Liver (tissue), 9 donors: Measurements from ENCODE around the gene PTPN20. TPM values are rescaled to one million over a fixed set of nuclear protein-coding genes. Genes with fewer than 3 reads are reported as not detected.

ENCODE experiments used
- DNase-seq: peaks from one replicate; pipeline ENCODE4 v3.0.0-alpha.2; 2017; ENCODE audit warnings: low spot score
- H3K27ac ChIP-seq, 2 donors: one replicate each; pipeline ENCODE4 v1.7.0; 2013; ENCODE audit warnings: inconsistent platforms in 2 of 2, low read length in 2 of 2, control low read depth in 1 of 2, low read depth in 1 of 2, mild to moderate bottlenecking in 1 of 2
- H3K27me3 ChIP-seq, 4 donors: one replicate each; pipeline versions ENCODE4 v1.6.1 to v1.7.0; 2013; ENCODE audit warnings: low read length in 3 of 4, inconsistent platforms in 1 of 4, mild to moderate bottlenecking in 1 of 4, moderate library complexity in 1 of 4; ENCODE audit not compliant: control insufficient read depth in 4 of 4, insufficient read depth in 4 of 4
- H3K36me3 ChIP-seq, 4 donors: one replicate each; pipeline versions ENCODE4 v1.6.1 to v1.7.0; 2013; ENCODE audit warnings: low read length in 3 of 4, mild to moderate bottlenecking in 3 of 4, low read depth in 1 of 4, moderate library complexity in 1 of 4; ENCODE audit not compliant: control insufficient read depth in 4 of 4, insufficient read depth in 3 of 4
- H3K4me1 ChIP-seq, 4 donors: one replicate each; pipeline versions ENCODE4 v1.6.1 to v1.7.0; 2013; ENCODE audit warnings: low read length in 3 of 4, mild to moderate bottlenecking in 3 of 4, moderate library complexity in 1 of 4; ENCODE audit not compliant: control insufficient read depth in 4 of 4, insufficient read depth in 4 of 4
- H3K4me3 ChIP-seq, 3 donors: one replicate each; pipeline versions ENCODE4 v1.6.1 to v1.7.0; 2013; ENCODE audit warnings: low read length in 3 of 3, control low read depth in 1 of 3, low read depth in 1 of 3, mild to moderate bottlenecking in 1 of 3
- H3K9ac ChIP-seq, 2 donors: one replicate each; pipeline ENCODE4 v1.7.0; 2013; ENCODE audit warnings: low read length in 2 of 2, mild to moderate bottlenecking in 2 of 2, moderate library complexity in 2 of 2, control low read depth in 1 of 2, low read depth in 1 of 2
- H3K9me3 ChIP-seq, 4 donors: one replicate each; pipeline versions ENCODE4 v1.6.1 to v1.7.0; 2013; ENCODE audit warnings: low read length in 3 of 4; ENCODE audit not compliant: control insufficient read depth in 4 of 4
- EGR1 ChIP-seq, 2 donors: IDR thresholded peaks; 2 replicates each; pipeline ENCODE4 v1.6.1; 2016 to 2018; ENCODE audit warnings: antibody characterized with exemption in 2 of 2, low read depth in 2 of 2
- FOXA1 ChIP-seq: IDR thresholded peaks from 2 replicates; pipeline ENCODE4 v1.6.1; 2016; ENCODE audit warnings: antibody characterized with exemption
- FOXA2 ChIP-seq: IDR thresholded peaks from 2 replicates; pipeline ENCODE4 v1.6.1; 2016; ENCODE audit warnings: antibody characterized with exemption
- GABPA ChIP-seq, 2 donors: IDR thresholded peaks in 1 of 2; conservative IDR thresholded peaks in 1 of 2; 2 replicates each; pipeline ENCODE4 v1.6.1; 2016; ENCODE audit warnings: antibody characterized with exemption in 2 of 2, mild to moderate bottlenecking in 1 of 2, moderate library complexity in 1 of 2
- HNF4A ChIP-seq, 2 donors: conservative IDR thresholded peaks; 2 replicates each; pipeline ENCODE4 v1.6.1; 2016; ENCODE audit warnings: antibody characterized with exemption in 2 of 2, mild to moderate bottlenecking in 2 of 2
- HNF4G ChIP-seq: IDR thresholded peaks from 2 replicates; pipeline ENCODE4 v1.6.1; 2016; ENCODE audit warnings: antibody characterized with exemption
- JUND ChIP-seq, 2 donors: IDR thresholded peaks; 2 replicates each; pipeline ENCODE4 v1.6.1; 2016; ENCODE audit warnings: antibody characterized with exemption in 2 of 2
- NR2F2 ChIP-seq: IDR thresholded peaks from 2 replicates; pipeline ENCODE4 v1.6.1; 2016; ENCODE audit warnings: antibody characterized with exemption
- RAD21 ChIP-seq, 2 donors: IDR thresholded peaks; 2 replicates each; pipeline ENCODE4 v1.6.1; 2016; ENCODE audit warnings: antibody characterized with exemption in 2 of 2, mild to moderate bottlenecking in 2 of 2
- RXRA ChIP-seq, 2 donors: IDR thresholded peaks; 2 replicates each; pipeline ENCODE4 v1.6.1; 2017 to 2018; ENCODE audit warnings: antibody characterized with exemption in 2 of 2, mild to moderate bottlenecking in 1 of 2
- SP1 ChIP-seq: IDR thresholded peaks from 2 replicates; pipeline ENCODE4 v1.6.1; 2018; ENCODE audit warnings: antibody characterized with exemption, mild to moderate bottlenecking
- TAF1 ChIP-seq: conservative IDR thresholded peaks from 2 replicates; pipeline ENCODE4 v1.6.1; 2016; ENCODE audit warnings: antibody characterized with exemption, mild to moderate bottlenecking
- YY1 ChIP-seq: IDR thresholded peaks from 2 replicates; pipeline ENCODE4 v1.6.1; 2016; ENCODE audit warnings: antibody characterized with exemption, mild to moderate bottlenecking
- WGBS: extraction: QIAGEN DNeasy Blood & Tissue Kit; methylation state at CpG from one replicate; pipeline ENCODE4 v1.1.7; 2013; 5-methylcytosine and 5-hydroxymethylcytosine counted together
- polyA plus RNA-seq, 2 donors: library from polyadenylated mRNA; stranded (reverse) in 1 of 2; unstranded in 1 of 2; fragments of 200-250 nt in 1 of 2; fragments of >200 nt in 1 of 2; fragmentation: Nextera tagmentation in 1 of 2; extraction: Ambion mirVana in 1 of 2; gene quantifications; one replicate each; pipeline versions ENCODE4 v1.2.1 to v1.2.3, GENCODE V29; 2013 to 2015
- total RNA-seq, 2 donors: library from RNA; depleted of rRNA; stranded (reverse); fragments of >200 nt; gene quantifications; one replicate each; pipeline ENCODE4 v1.2.3, GENCODE V29; 2014
- TF ChIP-seq, protein P1 (sequence below): IDR thresholded peaks from 2 replicates; pipeline ENCODE4 v1.6.1; 2016; ENCODE audit warnings: antibody characterized with exemption
- TF ChIP-seq, protein P2 (sequence below): IDR thresholded peaks from 2 replicates; pipeline ENCODE4 v1.6.1; 2016; ENCODE audit warnings: antibody characterized with exemption
- TF ChIP-seq, protein P3 (sequence below): IDR thresholded peaks from 2 replicates; pipeline ENCODE4 v1.6.1; 2016; ENCODE audit warnings: antibody characterized with exemption
- TF ChIP-seq, protein P4 (sequence below): IDR thresholded peaks from 2 replicates; pipeline ENCODE4 v1.6.1; 2016; ENCODE audit warnings: antibody characterized with exemption, mild to moderate bottlenecking
- TF ChIP-seq, protein P5 (sequence below): fragments of 150-350 bp; IDR thresholded peaks from 2 replicates; pipeline ENCODE4 v1.5.1; 2017; ENCODE audit warnings: improper control_type of control experiment, low read depth, low read length; ENCODE audit not compliant: missing input control
- donor health status: healthy.
- donor health status: healthy.
- donor health status: healthy.
- donor health status: healthy.
- donor health status: healthy.

Gene PTPN20
- total and polyA plus RNA-seq, 4 donors: 0.28 to 1.4 (median 0.80) TPM

DNA sequence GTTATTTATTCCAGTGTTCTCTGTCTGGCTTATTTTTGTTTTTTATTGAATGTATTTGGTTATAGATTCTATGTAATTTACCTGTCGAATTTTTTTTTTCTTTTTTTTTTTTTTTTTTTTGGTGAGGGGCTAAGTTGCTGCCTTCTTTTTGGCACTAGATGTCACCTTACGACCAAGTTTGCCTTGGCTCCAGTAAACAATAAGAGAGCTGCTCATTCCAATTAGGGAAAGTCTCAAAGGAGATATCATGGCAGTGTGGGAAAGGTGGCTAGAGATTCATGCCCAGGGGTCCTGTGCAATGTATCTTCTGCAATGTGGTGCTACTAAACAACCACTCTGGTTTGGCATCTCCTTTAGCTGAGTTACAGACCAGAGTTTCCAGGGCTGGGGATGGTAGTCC is 84.0 kb downstream of the PTPN20 start (continued):
- TF ChIP-seq, protein P1, sequence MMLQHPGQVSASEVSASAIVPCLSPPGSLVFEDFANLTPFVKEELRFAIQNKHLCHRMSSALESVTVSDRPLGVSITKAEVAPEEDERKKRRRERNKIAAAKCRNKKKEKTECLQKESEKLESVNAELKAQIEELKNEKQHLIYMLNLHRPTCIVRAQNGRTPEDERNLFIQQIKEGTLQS: no peak

DNA sequence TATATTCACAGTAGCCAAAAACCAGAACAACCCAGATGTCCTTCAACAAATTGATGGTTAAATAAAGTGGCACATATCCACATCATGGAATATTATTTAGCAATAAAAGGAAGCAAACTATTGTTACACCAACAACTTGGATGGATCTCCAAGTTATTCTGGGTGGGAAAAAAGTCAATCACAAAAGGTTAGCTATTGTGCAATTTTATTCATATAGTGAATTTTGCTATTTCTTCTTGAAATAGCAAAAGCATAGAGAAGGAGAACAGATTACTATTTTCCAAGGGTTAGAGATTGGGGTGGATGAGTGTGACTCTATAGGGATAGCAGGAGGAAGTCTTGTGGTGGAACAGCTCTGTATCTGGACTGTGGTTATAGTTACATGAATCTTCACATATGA is 87.0 kb downstream of the PTPN20 start:
- Histone ChIP-seq H3K27ac (no peak overlapping the region), H3K36me3 (no peaks in the 10 kb centered on the region), H3K9ac (no peak overlapping the region), H3K4me1 (no peaks in the 10 kb centered on the region), H3K4me3 (no peak overlapping the region), H3K27me3 (peaks cover 0 to 3% (median 0%) of the 10 kb centered on the region in 4 donors), H3K9me3 (peaks cover 0 to 3% (median 0%) of the 10 kb centered on the region in 4 donors)
- TF ChIP-seq, protein P2, sequence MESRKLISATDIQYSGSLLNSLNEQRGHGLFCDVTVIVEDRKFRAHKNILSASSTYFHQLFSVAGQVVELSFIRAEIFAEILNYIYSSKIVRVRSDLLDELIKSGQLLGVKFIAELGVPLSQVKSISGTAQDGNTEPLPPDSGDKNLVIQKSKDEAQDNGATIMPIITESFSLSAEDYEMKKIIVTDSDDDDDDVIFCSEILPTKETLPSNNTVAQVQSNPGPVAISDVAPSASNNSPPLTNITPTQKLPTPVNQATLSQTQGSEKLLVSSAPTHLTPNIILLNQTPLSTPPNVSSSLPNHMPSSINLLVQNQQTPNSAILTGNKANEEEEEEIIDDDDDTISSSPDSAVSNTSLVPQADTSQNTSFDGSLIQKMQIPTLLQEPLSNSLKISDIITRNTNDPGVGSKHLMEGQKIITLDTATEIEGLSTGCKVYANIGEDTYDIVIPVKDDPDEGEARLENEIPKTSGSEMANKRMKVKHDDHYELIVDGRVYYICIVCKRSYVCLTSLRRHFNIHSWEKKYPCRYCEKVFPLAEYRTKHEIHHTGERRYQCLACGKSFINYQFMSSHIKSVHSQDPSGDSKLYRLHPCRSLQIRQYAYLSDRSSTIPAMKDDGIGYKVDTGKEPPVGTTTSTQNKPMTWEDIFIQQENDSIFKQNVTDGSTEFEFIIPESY: no peak
- TF ChIP-seq YY1: no peak
- TF ChIP-seq HNF4G: no peak
- TF ChIP-seq, protein P3, sequence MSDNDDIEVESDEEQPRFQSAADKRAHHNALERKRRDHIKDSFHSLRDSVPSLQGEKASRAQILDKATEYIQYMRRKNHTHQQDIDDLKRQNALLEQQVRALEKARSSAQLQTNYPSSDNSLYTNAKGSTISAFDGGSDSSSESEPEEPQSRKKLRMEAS: no peak
- no peak for TF ChIP-seq FOXA1
- TF ChIP-seq RXRA (IDR thresholded peaks at IDR 0.05): no peak
- TF ChIP-seq EGR1 (IDR thresholded peaks at IDR 0.05; ENCODE audit: low read depth in 2 of 2): no peak
- TF ChIP-seq RAD21 (IDR thresholded peaks at IDR 0.05): no peak
- TF ChIP-seq JUND (IDR thresholded peaks at IDR 0.05): no peak
- no peak for TF ChIP-seq HNF4A (conservative IDR thresholded peaks at IDR 0.05)
- no peak for TF ChIP-seq FOXA2
- no peak for TF ChIP-seq GABPA (IDR thresholded peaks at IDR 0.05 in 1 of 2, conservative IDR thresholded peaks at IDR 0.05 in 1 of 2)
- TF ChIP-seq TAF1: no peak
- TF ChIP-seq SP1: no peak
- TF ChIP-seq, protein P1: no peak
- no peak for DNase-seq

DNA sequence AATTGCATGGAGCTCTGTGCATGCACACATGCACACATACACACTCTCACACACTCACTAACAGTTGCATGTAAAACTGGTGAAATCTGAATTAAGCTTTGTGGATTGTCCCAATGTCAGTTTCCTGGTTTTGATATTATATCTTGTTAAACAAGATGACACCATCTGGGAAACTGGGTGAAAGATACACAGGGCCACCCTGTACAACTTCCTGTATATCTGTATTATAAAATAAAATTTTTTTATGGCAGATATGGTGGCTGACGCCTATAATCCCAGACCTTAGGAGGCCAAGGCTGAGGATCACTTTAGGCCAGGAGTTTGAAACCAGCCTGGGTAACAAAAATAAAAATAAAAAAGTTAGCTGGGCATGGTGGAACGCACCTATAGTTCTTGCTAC is 87.4 kb downstream of the PTPN20 start:
- 83% methylated on average over 2 of the region's 2 CpGs for WGBS
- Histone ChIP-seq H3K4me1 (no peaks in the 10 kb centered on the region), H3K9ac (no peak overlapping the region), H3K27me3 (peaks cover 0 to 3% (median 0%) of the 10 kb centered on the region in 4 donors), H3K36me3 (no peaks in the 10 kb centered on the region), H3K27ac (no peak overlapping the region), H3K9me3 (peaks cover 0 to 3% (median 0%) of the 10 kb centered on the region in 4 donors), H3K4me3 (no peak overlapping the region)
- no peak for DNase-seq
- TF ChIP-seq RXRA (IDR thresholded peaks at IDR 0.05) (no peak), HNF4A (conservative IDR thresholded peaks at IDR 0.05) (no peak), SP1 (no peak), JUND (IDR thresholded peaks at IDR 0.05) (no peak), FOXA1 (no peak), NR2F2 (no peak), HNF4G (no peak), RAD21 (IDR thresholded peaks at IDR 0.05) (no peak), YY1 (no peak), TAF1 (no peak), EGR1 (IDR thresholded peaks at IDR 0.05; ENCODE audit: low read depth in 2 of 2) (no peak), FOXA2 (no peak), GABPA (IDR thresholded peaks at IDR 0.05 in 1 of 2, conservative IDR thresholded peaks at IDR 0.05 in 1 of 2) (no peak)
- TF ChIP-seq, protein P2: no peak
- TF ChIP-seq, protein P3: no peak
- TF ChIP-seq, protein P4, sequence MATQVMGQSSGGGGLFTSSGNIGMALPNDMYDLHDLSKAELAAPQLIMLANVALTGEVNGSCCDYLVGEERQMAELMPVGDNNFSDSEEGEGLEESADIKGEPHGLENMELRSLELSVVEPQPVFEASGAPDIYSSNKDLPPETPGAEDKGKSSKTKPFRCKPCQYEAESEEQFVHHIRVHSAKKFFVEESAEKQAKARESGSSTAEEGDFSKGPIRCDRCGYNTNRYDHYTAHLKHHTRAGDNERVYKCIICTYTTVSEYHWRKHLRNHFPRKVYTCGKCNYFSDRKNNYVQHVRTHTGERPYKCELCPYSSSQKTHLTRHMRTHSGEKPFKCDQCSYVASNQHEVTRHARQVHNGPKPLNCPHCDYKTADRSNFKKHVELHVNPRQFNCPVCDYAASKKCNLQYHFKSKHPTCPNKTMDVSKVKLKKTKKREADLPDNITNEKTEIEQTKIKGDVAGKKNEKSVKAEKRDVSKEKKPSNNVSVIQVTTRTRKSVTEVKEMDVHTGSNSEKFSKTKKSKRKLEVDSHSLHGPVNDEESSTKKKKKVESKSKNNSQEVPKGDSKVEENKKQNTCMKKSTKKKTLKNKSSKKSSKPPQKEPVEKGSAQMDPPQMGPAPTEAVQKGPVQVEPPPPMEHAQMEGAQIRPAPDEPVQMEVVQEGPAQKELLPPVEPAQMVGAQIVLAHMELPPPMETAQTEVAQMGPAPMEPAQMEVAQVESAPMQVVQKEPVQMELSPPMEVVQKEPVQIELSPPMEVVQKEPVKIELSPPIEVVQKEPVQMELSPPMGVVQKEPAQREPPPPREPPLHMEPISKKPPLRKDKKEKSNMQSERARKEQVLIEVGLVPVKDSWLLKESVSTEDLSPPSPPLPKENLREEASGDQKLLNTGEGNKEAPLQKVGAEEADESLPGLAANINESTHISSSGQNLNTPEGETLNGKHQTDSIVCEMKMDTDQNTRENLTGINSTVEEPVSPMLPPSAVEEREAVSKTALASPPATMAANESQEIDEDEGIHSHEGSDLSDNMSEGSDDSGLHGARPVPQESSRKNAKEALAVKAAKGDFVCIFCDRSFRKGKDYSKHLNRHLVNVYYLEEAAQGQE: no peak
- TF ChIP-seq, protein P1: no peak
- TF ChIP-seq, protein P5, sequence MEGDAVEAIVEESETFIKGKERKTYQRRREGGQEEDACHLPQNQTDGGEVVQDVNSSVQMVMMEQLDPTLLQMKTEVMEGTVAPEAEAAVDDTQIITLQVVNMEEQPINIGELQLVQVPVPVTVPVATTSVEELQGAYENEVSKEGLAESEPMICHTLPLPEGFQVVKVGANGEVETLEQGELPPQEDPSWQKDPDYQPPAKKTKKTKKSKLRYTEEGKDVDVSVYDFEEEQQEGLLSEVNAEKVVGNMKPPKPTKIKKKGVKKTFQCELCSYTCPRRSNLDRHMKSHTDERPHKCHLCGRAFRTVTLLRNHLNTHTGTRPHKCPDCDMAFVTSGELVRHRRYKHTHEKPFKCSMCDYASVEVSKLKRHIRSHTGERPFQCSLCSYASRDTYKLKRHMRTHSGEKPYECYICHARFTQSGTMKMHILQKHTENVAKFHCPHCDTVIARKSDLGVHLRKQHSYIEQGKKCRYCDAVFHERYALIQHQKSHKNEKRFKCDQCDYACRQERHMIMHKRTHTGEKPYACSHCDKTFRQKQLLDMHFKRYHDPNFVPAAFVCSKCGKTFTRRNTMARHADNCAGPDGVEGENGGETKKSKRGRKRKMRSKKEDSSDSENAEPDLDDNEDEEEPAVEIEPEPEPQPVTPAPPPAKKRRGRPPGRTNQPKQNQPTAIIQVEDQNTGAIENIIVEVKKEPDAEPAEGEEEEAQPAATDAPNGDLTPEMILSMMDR: no peak
